ENCODE data around the gene CBX7. TPM values are rescaled to one million over a fixed set of nuclear protein-coding genes. Genes with fewer than 3 reads are reported as not detected.

CBX7 gene
- total and polyA plus RNA-seq, 2 donors from 2014 or later, result 39.3 to 65.2 TPM

- no peak for DNase-seq
- H3K36me3 ChIP-seq (ENCODE audit: control insufficient read depth in 2 of 3, insufficient read depth in 3 of 3, low read length in 3 of 3), result no peaks in the 10 kb centered on the region
- H3K4me1 ChIP-seq (ENCODE audit: control insufficient read depth in 2 of 3, insufficient read depth in 2 of 3, low read depth in 1 of 3, low read length in 3 of 3), result no peaks in the 10 kb centered on the region
- no peak overlapping the region for H3K27ac ChIP-seq (ENCODE audit: low read depth in 2 of 2, low read length in 2 of 2)
- H3K4me3 ChIP-seq (ENCODE audit: low read length in 3 of 3), result no peak overlapping the region
- intact Hi-C loops (cut with DNase I), result no loop called here
- TF ChIP-seq, protein P1, sequence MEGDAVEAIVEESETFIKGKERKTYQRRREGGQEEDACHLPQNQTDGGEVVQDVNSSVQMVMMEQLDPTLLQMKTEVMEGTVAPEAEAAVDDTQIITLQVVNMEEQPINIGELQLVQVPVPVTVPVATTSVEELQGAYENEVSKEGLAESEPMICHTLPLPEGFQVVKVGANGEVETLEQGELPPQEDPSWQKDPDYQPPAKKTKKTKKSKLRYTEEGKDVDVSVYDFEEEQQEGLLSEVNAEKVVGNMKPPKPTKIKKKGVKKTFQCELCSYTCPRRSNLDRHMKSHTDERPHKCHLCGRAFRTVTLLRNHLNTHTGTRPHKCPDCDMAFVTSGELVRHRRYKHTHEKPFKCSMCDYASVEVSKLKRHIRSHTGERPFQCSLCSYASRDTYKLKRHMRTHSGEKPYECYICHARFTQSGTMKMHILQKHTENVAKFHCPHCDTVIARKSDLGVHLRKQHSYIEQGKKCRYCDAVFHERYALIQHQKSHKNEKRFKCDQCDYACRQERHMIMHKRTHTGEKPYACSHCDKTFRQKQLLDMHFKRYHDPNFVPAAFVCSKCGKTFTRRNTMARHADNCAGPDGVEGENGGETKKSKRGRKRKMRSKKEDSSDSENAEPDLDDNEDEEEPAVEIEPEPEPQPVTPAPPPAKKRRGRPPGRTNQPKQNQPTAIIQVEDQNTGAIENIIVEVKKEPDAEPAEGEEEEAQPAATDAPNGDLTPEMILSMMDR (IDR thresholded peaks at IDR 0.05; ENCODE audit: borderline replicate concordance, extremely low read depth, insufficient read depth), result no peak
- no peaks in the 10 kb centered on the region for H3K9me3 ChIP-seq (ENCODE audit: control insufficient read depth in 2 of 3, insufficient read depth in 1 of 3, low read length in 3 of 3)
- no peak overlapping the region for H3K9ac ChIP-seq (ENCODE audit: low read length in 3 of 3)
- no peaks in the 10 kb centered on the region for H3K27me3 ChIP-seq (ENCODE audit: control insufficient read depth, insufficient read depth, low read length)
- FAIRE-seq, result no peak
Measured at GRCh38 chr22:39084666-39085065, 67.8 kb downstream of the CBX7 start.

DNA sequence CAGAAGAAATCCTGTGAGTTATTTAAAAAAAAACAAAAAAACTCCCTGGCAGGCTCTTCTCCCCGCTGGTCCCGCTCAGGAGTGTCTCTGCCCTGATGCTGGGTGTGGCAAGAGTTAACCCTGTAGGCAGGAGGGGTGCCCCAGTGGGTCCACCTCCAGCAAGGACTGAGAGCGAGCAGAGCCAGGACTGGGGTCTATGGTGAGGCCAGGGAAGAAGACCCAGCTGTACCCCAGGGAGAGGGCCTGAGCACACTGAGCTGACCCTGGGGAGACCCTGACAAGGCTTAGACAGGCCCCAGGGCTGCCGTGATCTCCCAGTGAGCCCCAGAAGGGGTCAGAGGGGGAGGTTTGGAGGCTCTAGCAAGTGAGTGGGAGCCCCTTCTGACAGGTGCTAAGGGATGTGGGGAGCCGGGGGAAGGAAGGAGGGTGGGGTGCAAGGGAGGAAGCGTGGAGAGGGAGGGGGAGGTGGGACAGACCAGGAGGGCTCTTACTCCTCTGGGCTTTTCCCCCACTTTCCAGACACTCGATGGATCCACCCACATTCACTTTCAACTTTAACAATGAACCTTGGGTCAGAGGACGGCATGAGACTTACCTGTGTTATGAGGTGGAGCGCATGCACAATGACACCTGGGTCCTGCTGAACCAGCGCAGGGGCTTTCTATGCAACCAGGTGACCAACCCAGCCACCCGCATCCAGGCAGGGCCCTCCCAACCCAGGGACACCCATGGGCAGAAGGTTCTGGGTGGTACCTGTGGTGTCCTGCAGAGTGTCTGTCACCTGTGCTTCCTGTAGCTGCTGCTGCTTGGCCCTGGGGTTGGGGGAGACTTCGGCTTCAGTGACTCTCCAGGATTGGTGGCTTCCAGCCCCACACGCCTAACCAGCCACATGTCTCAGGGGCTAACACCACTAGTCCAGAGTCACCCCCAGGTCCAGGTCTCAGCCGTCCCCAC, 69.0 kb downstream of the CBX7 start:
- no peak for FAIRE-seq
- H3K9ac ChIP-seq (ENCODE audit: low read length in 3 of 3), result no peak overlapping the region
- no peaks in the 10 kb centered on the region for H3K9me3 ChIP-seq (ENCODE audit: control insufficient read depth in 2 of 3, insufficient read depth in 1 of 3, low read length in 3 of 3)
- no peak overlapping the region for H3K27ac ChIP-seq (ENCODE audit: low read depth in 2 of 2, low read length in 2 of 2)
- no peaks in the 10 kb centered on the region for H3K27me3 ChIP-seq (ENCODE audit: control insufficient read depth, insufficient read depth, low read length)
- no peak overlapping the region for H3K4me3 ChIP-seq (ENCODE audit: low read length in 3 of 3)
- no peaks in the 10 kb centered on the region for H3K4me1 ChIP-seq (ENCODE audit: control insufficient read depth in 2 of 3, insufficient read depth in 2 of 3, low read depth in 1 of 3, low read length in 3 of 3)
- DNase-seq, result no peak
- TF ChIP-seq, protein P1 (IDR thresholded peaks at IDR 0.05; ENCODE audit: borderline replicate concordance, extremely low read depth, insufficient read depth), result no peak
- H3K36me3 ChIP-seq (ENCODE audit: control insufficient read depth in 2 of 3, insufficient read depth in 3 of 3, low read length in 3 of 3), result no peaks in the 10 kb centered on the region
- intact Hi-C loops (cut with DNase I), result no loop called here

DNA sequence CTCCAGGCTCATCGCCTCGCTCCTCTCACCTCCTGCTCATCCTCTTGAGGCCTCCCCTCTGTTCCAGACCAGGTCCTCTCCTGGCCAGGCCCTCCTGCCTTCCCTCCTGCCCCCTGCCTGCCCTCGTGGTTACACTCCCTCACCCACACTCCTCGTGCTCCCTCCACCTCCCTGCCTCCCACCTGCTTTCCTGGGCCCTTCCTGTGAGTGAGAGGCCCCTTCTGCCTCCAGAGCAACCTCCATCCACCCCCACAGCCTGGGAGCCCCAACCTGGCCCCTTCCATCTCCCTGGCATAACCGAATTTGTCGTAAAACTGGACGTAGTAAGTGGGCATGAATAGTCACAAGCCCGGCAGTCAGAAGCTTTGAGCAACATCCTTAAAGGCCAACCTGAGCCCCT, 70.9 kb downstream of the CBX7 start:
- Histone ChIP-seq H3K4me3 (ENCODE audit: low read length in 3 of 3) (no peak overlapping the region), H3K27ac (ENCODE audit: low read depth in 2 of 2, low read length in 2 of 2) (no peak overlapping the region), H3K9ac (ENCODE audit: low read length in 3 of 3) (no peak overlapping the region), H3K36me3 (ENCODE audit: control insufficient read depth in 2 of 3, insufficient read depth in 3 of 3, low read length in 3 of 3) (no peaks in the 10 kb centered on the region), H3K9me3 (ENCODE audit: control insufficient read depth in 2 of 3, insufficient read depth in 1 of 3, low read length in 3 of 3) (no peaks in the 10 kb centered on the region), H3K4me1 (ENCODE audit: control insufficient read depth in 2 of 3, insufficient read depth in 2 of 3, low read depth in 1 of 3, low read length in 3 of 3) (peaks cover 0 to 4% (median 3%) of the 10 kb centered on the region in 3 donors), H3K27me3 (ENCODE audit: control insufficient read depth, insufficient read depth, low read length) (no peaks in the 10 kb centered on the region)
- intact Hi-C loops (cut with DNase I), result no loop called here
- TF ChIP-seq, protein P1 (IDR thresholded peaks at IDR 0.05; ENCODE audit: borderline replicate concordance, extremely low read depth, insufficient read depth), result no peak
- DNase-seq, result peak in 1 of 5 donors; percentile 31
- no peak for FAIRE-seq
